Panc1 (cell line): ENCODE measurements around the gene FGF22. TPM values are rescaled to one million over a fixed set of nuclear protein-coding genes. Genes with fewer than 3 reads are reported as not detected.
A peak's percentile ranks its signal among the peaks of the same experiment; 100 is the strongest.

Experiments
- ATAC-seq: fragments of 200-7000 bp; cut with Tn5 transposase; 2 replicates; pipeline ENCODE4 v1.9.1; 2020; ENCODE audit warnings: mild to moderate bottlenecking, moderate library complexity
- BruUV-seq: library from RNA; stranded (reverse); fragments of 400-500 nt; replicated peaks from 2 replicates; lab custom pipeline; 2021; lab: Mats Ljungman, UMichigan
- CTCF ChIA-PET: fragments of 300-600 bp; sonication (Branson Sonifier 250); formaldehyde crosslinking; loops from one replicate; lab custom pipeline; 2022; ENCODE audit warnings: antibody characterized with exemption; lab: Charles Lee
- POLR2A ChIA-PET: fragments of 300-600 bp; sonication (Branson Sonifier 250); formaldehyde crosslinking; loops from one replicate; lab custom pipeline; 2022; ENCODE audit warnings: antibody characterized with exemption; lab: Charles Lee
- DNase-seq: peaks from one replicate; pipeline ENCODE4 v3.0.0-alpha.2; 2010; ENCODE audit warnings: low read depth, low spot score
- H3K27ac ChIP-seq: 2 replicates; pipeline ENCODE4 v1.5.1; 2011; ENCODE audit warnings: mild to moderate bottlenecking, low read length, inconsistent platforms
- H3K27me3 ChIP-seq: fragments of 200-500 bp; sonication (Bioruptor generic); 2 replicates; pipeline ENCODE4 v1.6.0; 2014; ENCODE audit warnings: low read length, inconsistent platforms; ENCODE audit not compliant: control insufficient read depth, insufficient read depth
- H3K36me3 ChIP-seq: fragments of 200-500 bp; sonication (Bioruptor generic); 2 replicates; pipeline ENCODE4 v1.5.1; 2014; ENCODE audit warnings: inconsistent platforms, mild to moderate bottlenecking, low read length, moderate library complexity; ENCODE audit not compliant: control insufficient read depth, insufficient read depth
- H3K4me1 ChIP-seq: 2 replicates; pipeline ENCODE4 v1.5.1; 2011; ENCODE audit warnings: inconsistent platforms, mild to moderate bottlenecking, low read length, moderate library complexity; ENCODE audit not compliant: control insufficient read depth, insufficient read depth
- H3K4me3 ChIP-seq, 2 experiments: 2 replicates each; pipeline ENCODE4 v1.5.1; 2011 to 2012; ENCODE audit warnings: low read depth in 2 of 2, low read length in 2 of 2, mild to moderate bottlenecking in 2 of 2, inconsistent platforms in 1 of 2, moderate library complexity in 1 of 2
- H3K9me3 ChIP-seq: fragments of 200-500 bp; sonication (Bioruptor generic); 2 replicates; pipeline ENCODE4 v1.5.1; 2014; ENCODE audit warnings: low read depth, mild to moderate bottlenecking, inconsistent platforms, low read length, moderate library complexity; ENCODE audit not compliant: control insufficient read depth, insufficient read depth
- CTCF ChIP-seq: fragments of 450-650 bp; IDR thresholded peaks from 2 replicates; pipeline ENCODE4 v1.5.1; 2017; ENCODE audit warnings: mild to moderate bottlenecking
- POLR2AphosphoS5 ChIP-seq: IDR thresholded peaks from 2 replicates; pipeline ENCODE4 v1.6.1; 2012; ENCODE audit warnings: mild to moderate bottlenecking, low read depth, low read length, moderate library complexity
- REST ChIP-seq, 2 experiments: IDR thresholded peaks; 2 replicates each; pipeline ENCODE4 v1.6.1; 2011 to 2012; ENCODE audit warnings: low read depth in 2 of 2, control low read depth in 1 of 2, low read length in 1 of 2, mild to moderate bottlenecking in 1 of 2, moderate library complexity in 1 of 2; ENCODE audit not compliant: insufficient read depth in 1 of 2
- SIN3A ChIP-seq: IDR thresholded peaks from 2 replicates; pipeline ENCODE4 v1.6.1; 2012; ENCODE audit warnings: low read depth, mild to moderate bottlenecking, low read length, moderate library complexity, borderline replicate concordance; ENCODE audit not compliant: insufficient read depth
- TCF7L2 ChIP-seq: IDR thresholded peaks from 2 replicates; pipeline ENCODE4 v1.6.1; 2011; ENCODE audit warnings: mild to moderate bottlenecking, low read depth, low read length, inconsistent platforms
- in situ Hi-C: cut with HindIII; loops from 2 replicates; pipeline ENCODE4 v1.10.0; 2016; ENCODE audit warnings: low sequenced_read_pairs, low pct_unique_long_range_greater_than_20kb
- intact Hi-C: fragments of 100-400 bp; cut with micrococcal nuclease; formaldehyde crosslinking; loops from one replicate; pipeline ENCODE4 v1.10.0; 2022; ENCODE audit not compliant: unreplicated experiment
- total RNA-seq: library from RNA; stranded (reverse); gene quantifications from one replicate; pipeline ENCODE4 v1.2.1, GENCODE V29; 2021; ENCODE audit not compliant: unreplicated experiment

FGF22 gene
- total RNA-seq, 1 experiment from 2014 or later, result 0.72 TPM

- Histone ChIP-seq H3K4me3 (no peak overlapping the region), H3K27ac (no peak overlapping the region), H3K9me3 (no peaks in the 10 kb centered on the region), H3K36me3 (no peaks in the 10 kb centered on the region; the same call in 1 of the 2 replicates), H3K4me1 (no peaks in the 10 kb centered on the region), H3K27me3 (no peaks in the 10 kb centered on the region)
- no peak for ATAC-seq
- BruUV-seq, result no TSS peak
- TF ChIP-seq TCF7L2 (no peak), REST (IDR thresholded peaks at IDR 0.05; ENCODE audit: insufficient read depth in 1 of 2, low read depth in 2 of 2, low read length in 1 of 2) (no peak), POLR2AphosphoS5 (no peak), CTCF (no peak), SIN3A (no peak)
- intact Hi-C loops (no loop called here), in situ Hi-C loops (no loop called here)
- DNase-seq, result no peak
- ChIA-PET POLR2A (no interaction called here), CTCF (no interaction called here)
Observed at GRCh38 chr19:644363-644762, 4.7 kb downstream of the FGF22 start.

- CTCF ChIA-PET, result no interaction called here
Observed at GRCh38 chr19:644789-645188, 5.1 kb downstream of the FGF22 start.

More at GRCh38 chr19:644789-645188, 5.1 kb downstream of the FGF22 start:
- intact Hi-C loops, result no loop called here
- no TSS peak for BruUV-seq
- POLR2A ChIA-PET, result no interaction called here
- Histone ChIP-seq H3K4me3 (no peak overlapping the region), H3K9me3 (no peaks in the 10 kb centered on the region), H3K4me1 (no peaks in the 10 kb centered on the region), H3K36me3 (no peaks in the 10 kb centered on the region; the same call in 1 of the 2 replicates), H3K27ac (no peak overlapping the region), H3K27me3 (no peaks in the 10 kb centered on the region)
- DNase-seq (no peak), ATAC-seq (0 out of 2 replicates have a peak, but pooled peaks have one; percentile 9)
- TF ChIP-seq REST (IDR thresholded peaks at IDR 0.05; ENCODE audit: insufficient read depth in 1 of 2, low read depth in 2 of 2, low read length in 1 of 2) (no peak), CTCF (no peak), SIN3A (no peak), TCF7L2 (no peak), POLR2AphosphoS5 (no peak)
- in situ Hi-C loops, result no loop called here
